MM.1S (cell line): Measurements from ENCODE around the gene MACROD2.

Experiments used
- DNase-seq: peaks from one replicate; pipeline ENCODE4 v3.0.0-alpha.2; 2015
- H2AFZ ChIP-seq: fragments of 300-600 bp; sonication (generic); 2 replicates; pipeline ENCODE4 v1.6.0; 2016; ENCODE audit warnings: antibody characterized with exemption, low read length
- H3F3A ChIP-seq: fragments of 300-600 bp; sonication (generic); 2 replicates; pipeline ENCODE4 v1.6.1; 2016; ENCODE audit warnings: mild to moderate bottlenecking, antibody characterized with exemption, low read length, moderate library complexity, mixed read lengths; ENCODE audit not compliant: insufficient read depth
- H3K27ac ChIP-seq: fragments of 300-600 bp; sonication (generic); 2 replicates; pipeline ENCODE4 v1.5.1; 2016; ENCODE audit warnings: mild to moderate bottlenecking, low read length
- H3K27me3 ChIP-seq: fragments of 300-600 bp; sonication (generic); replicated peaks from 2 replicates; pipeline ENCODE4 v1.6.0; 2016; ENCODE audit warnings: low read length; ENCODE audit not compliant: insufficient read depth
- H3K36me3 ChIP-seq: fragments of 300-600 bp; sonication (generic); replicated peaks from 2 replicates; pipeline ENCODE4 v1.6.1; 2016; ENCODE audit warnings: mild to moderate bottlenecking, low read length, mixed read lengths; ENCODE audit not compliant: insufficient read depth
- H3K4me1 ChIP-seq: fragments of 300-600 bp; sonication (generic); 2 replicates; pipeline ENCODE4 v1.6.1; 2016; ENCODE audit warnings: low read length, mixed read lengths
- H3K4me2 ChIP-seq: fragments of 300-600 bp; sonication (generic); 2 replicates; pipeline ENCODE4 v1.6.0; 2016; ENCODE audit warnings: low read depth, low read length
- H3K4me3 ChIP-seq: fragments of 300-600 bp; sonication (generic); 2 replicates; pipeline ENCODE4 v1.5.1; 2016; ENCODE audit warnings: low read length, mixed read lengths
- H3K79me2 ChIP-seq: fragments of 300-600 bp; sonication (generic); 2 replicates; pipeline ENCODE4 v1.6.1; 2016; ENCODE audit warnings: mixed run types, low read length, mixed read lengths
- H3K9ac ChIP-seq: fragments of 300-600 bp; sonication (generic); 2 replicates; pipeline ENCODE4 v1.6.1; 2016; ENCODE audit warnings: low read length, mixed read lengths
- H3K9me2 ChIP-seq: fragments of 300-600 bp; sonication (generic); replicated peaks from 2 replicates; pipeline ENCODE4 v1.6.1; 2016; ENCODE audit warnings: mild to moderate bottlenecking, low read length, mixed read lengths; ENCODE audit not compliant: insufficient read depth
- H3K9me3 ChIP-seq: fragments of 300-600 bp; sonication (generic); replicated peaks from 2 replicates; pipeline ENCODE4 v1.6.1; 2016; ENCODE audit warnings: mild to moderate bottlenecking, low read length, mixed read lengths; ENCODE audit not compliant: insufficient read depth
- H4K20me1 ChIP-seq: fragments of 300-600 bp; sonication (generic); 2 replicates; pipeline ENCODE4 v1.6.1; 2016; ENCODE audit warnings: mild to moderate bottlenecking, low read length, moderate library complexity, mixed read lengths; ENCODE audit not compliant: insufficient read depth
- EZH2 ChIP-seq: fragments of 300-600 bp; sonication (generic); optimal IDR thresholded peaks from 2 replicates; pipeline ENCODE3; 2017; ENCODE audit warnings: low read depth, mild to moderate bottlenecking, antibody characterized with exemption, low read length, mixed read lengths
- EZH2phosphoT487 ChIP-seq: fragments of 300-600 bp; sonication (generic); IDR thresholded peaks from 2 replicates; pipeline ENCODE4 v1.6.1; 2018; ENCODE audit warnings: antibody characterized with exemption, low read length
- TF ChIP-seq, protein P1 (sequence below): fragments of 300-600 bp; sonication (generic); IDR thresholded peaks from 2 replicates; pipeline ENCODE4 v1.5.1; 2016; ENCODE audit warnings: antibody characterized with exemption, low read length, mixed read lengths

Gene MACROD2

GRCh38 chr20:14470977-14471661 is 475.8 kb downstream of the MACROD2 start:
- Histone ChIP-seq H3K27ac (no peak overlapping the region), H4K20me1 (no peaks in the 10 kb centered on the region), H3K4me2 (no peak overlapping the region), H3K4me3 (no peak overlapping the region), H3K9me2 (no peaks in the 10 kb centered on the region), H3K36me3 (no peaks in the 10 kb centered on the region), H3K27me3 (no peaks in the 10 kb centered on the region), H3K9me3 (no peaks in the 10 kb centered on the region), H2AFZ (no peak overlapping the region), H3K79me2 (no peaks in the 10 kb centered on the region), H3K4me1 (no peaks in the 10 kb centered on the region), H3K9ac (no peak overlapping the region), H3F3A (no peaks in the 10 kb centered on the region)
- DNase-seq, result no peak
- TF ChIP-seq EZH2 (no peak), EZH2phosphoT487 (no peak)
- TF ChIP-seq, protein P1, sequence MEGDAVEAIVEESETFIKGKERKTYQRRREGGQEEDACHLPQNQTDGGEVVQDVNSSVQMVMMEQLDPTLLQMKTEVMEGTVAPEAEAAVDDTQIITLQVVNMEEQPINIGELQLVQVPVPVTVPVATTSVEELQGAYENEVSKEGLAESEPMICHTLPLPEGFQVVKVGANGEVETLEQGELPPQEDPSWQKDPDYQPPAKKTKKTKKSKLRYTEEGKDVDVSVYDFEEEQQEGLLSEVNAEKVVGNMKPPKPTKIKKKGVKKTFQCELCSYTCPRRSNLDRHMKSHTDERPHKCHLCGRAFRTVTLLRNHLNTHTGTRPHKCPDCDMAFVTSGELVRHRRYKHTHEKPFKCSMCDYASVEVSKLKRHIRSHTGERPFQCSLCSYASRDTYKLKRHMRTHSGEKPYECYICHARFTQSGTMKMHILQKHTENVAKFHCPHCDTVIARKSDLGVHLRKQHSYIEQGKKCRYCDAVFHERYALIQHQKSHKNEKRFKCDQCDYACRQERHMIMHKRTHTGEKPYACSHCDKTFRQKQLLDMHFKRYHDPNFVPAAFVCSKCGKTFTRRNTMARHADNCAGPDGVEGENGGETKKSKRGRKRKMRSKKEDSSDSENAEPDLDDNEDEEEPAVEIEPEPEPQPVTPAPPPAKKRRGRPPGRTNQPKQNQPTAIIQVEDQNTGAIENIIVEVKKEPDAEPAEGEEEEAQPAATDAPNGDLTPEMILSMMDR, result no peak

DNA sequence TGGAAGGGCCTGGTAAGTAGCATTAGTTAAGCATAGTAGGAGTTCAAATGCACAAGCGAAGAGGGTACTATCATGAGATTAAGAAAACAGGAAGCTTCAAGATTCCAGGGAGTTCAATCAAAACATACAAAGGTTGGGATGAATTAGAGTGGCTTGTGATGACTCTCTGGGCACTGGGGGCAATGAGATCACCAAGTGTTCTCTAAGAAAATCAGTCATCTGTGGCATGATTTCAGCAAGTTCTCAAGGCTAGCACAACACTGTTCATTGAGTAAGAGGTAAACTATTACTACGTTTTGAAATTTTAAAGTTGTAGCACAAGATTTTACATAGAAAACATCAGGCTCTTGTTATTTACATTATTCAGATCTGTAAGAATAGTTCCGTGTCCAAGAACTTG is 481.8 kb downstream of the MACROD2 start:
- H3K9ac ChIP-seq, result no peak overlapping the region
- no peak for TF ChIP-seq EZH2
- TF ChIP-seq, protein P1, result no peak
- TF ChIP-seq EZH2phosphoT487, result no peak
- no peaks in the 10 kb centered on the region for H3K36me3 ChIP-seq
- no peak overlapping the region for H3K27ac ChIP-seq
- no peak overlapping the region for H3K4me3 ChIP-seq
- H3K27me3 ChIP-seq, result no peaks in the 10 kb centered on the region
- H3K4me2 ChIP-seq, result no peak overlapping the region
- no peaks in the 10 kb centered on the region for H3K9me3 ChIP-seq
- no peak overlapping the region for H2AFZ ChIP-seq
- H3K79me2 ChIP-seq, result no peaks in the 10 kb centered on the region
- no peaks in the 10 kb centered on the region for H3F3A ChIP-seq
- H3K4me1 ChIP-seq, result no peaks in the 10 kb centered on the region
- H4K20me1 ChIP-seq, result no peaks in the 10 kb centered on the region
- no peaks in the 10 kb centered on the region for H3K9me2 ChIP-seq
- DNase-seq, result no peak

- H3K4me1 ChIP-seq, result no peaks in the 10 kb centered on the region
- H3F3A ChIP-seq, result no peaks in the 10 kb centered on the region
- DNase-seq, result no peak
- TF ChIP-seq, protein P1, result no peak
- TF ChIP-seq EZH2, result no peak
- TF ChIP-seq EZH2phosphoT487, result no peak
- H2AFZ ChIP-seq, result no peak overlapping the region
- H3K27me3 ChIP-seq, result no peaks in the 10 kb centered on the region
- H3K4me3 ChIP-seq, result no peak overlapping the region
- no peaks in the 10 kb centered on the region for H3K9me3 ChIP-seq
- H3K9me2 ChIP-seq, result no peaks in the 10 kb centered on the region
- H3K36me3 ChIP-seq, result no peaks in the 10 kb centered on the region
- no peaks in the 10 kb centered on the region for H4K20me1 ChIP-seq
- H3K4me2 ChIP-seq, result no peak overlapping the region
- no peak overlapping the region for H3K9ac ChIP-seq
- H3K79me2 ChIP-seq, result no peaks in the 10 kb centered on the region
- no peak overlapping the region for H3K27ac ChIP-seq
Observed at GRCh38 chr20:14478126-14478525, 482.8 kb downstream of the MACROD2 start.
